Fibroblast of lung (primary cell): ENCODE results near the gene SIK2. TPM values are rescaled to one million over a fixed set of nuclear protein-coding genes. Genes with fewer than 3 reads are reported as not detected.

Experiments used
- DNase-seq, 2 donors: peaks; one replicate each; pipeline versions ENCODE4 v3.0.0 to v3.0.0-alpha.2; 2010; ENCODE audit warnings: low read depth in 2 of 2
- H2AFZ ChIP-seq: 2 replicates; pipeline ENCODE4 v1.5.1; 2012; ENCODE audit warnings: low read length, control low read depth, inconsistent platforms
- H3K27ac ChIP-seq: 2 replicates; pipeline ENCODE4 v1.5.1; 2011; ENCODE audit warnings: low read length, control low read depth; ENCODE audit not compliant: insufficient read depth
- H3K27me3 ChIP-seq: 2 replicates; pipeline ENCODE4 v1.5.1; 2011; ENCODE audit warnings: mild to moderate bottlenecking, low read length; ENCODE audit not compliant: control insufficient read depth, insufficient read depth
- H3K36me3 ChIP-seq: 2 replicates; pipeline ENCODE4 v1.5.1; 2011; ENCODE audit warnings: low read length; ENCODE audit not compliant: control insufficient read depth, insufficient read depth
- H3K4me1 ChIP-seq: 2 replicates; pipeline ENCODE4 v1.5.1; 2011; ENCODE audit warnings: low read length; ENCODE audit not compliant: control insufficient read depth, insufficient read depth; ENCODE audit errors: extremely low read depth
- H3K4me2 ChIP-seq: 2 replicates; pipeline ENCODE4 v1.5.1; 2011; ENCODE audit warnings: low read length, control low read depth; ENCODE audit not compliant: insufficient read depth; ENCODE audit errors: extremely low read depth
- H3K4me3 ChIP-seq, 4 experiments: fragments of 200-600 bp in 1 of 4; sonication (generic) in 1 of 4; replicated peaks in 1 of 4; 2 replicates each; pipeline ENCODE4 v1.5.1; 2011 to 2016; ENCODE audit warnings: low read length in 4 of 4, low read depth in 3 of 4, mild to moderate bottlenecking in 3 of 4, control low read depth in 2 of 4, inconsistent platforms in 1 of 4, mixed read lengths in 1 of 4; ENCODE audit not compliant: insufficient read depth in 1 of 4; ENCODE audit errors: control extremely low read depth in 1 of 4
- H3K79me2 ChIP-seq: 2 replicates; pipeline ENCODE4 v1.5.1; 2012; ENCODE audit warnings: mild to moderate bottlenecking, low read length, inconsistent platforms; ENCODE audit not compliant: control insufficient read depth, insufficient read depth
- H3K9ac ChIP-seq: 2 replicates; pipeline ENCODE4 v1.5.1; 2011; ENCODE audit warnings: mild to moderate bottlenecking, low read length, control low read depth; ENCODE audit not compliant: insufficient read depth
- H3K9me3 ChIP-seq: 2 replicates; pipeline ENCODE4 v1.5.1; 2012; ENCODE audit warnings: low read depth, low read length; ENCODE audit not compliant: control insufficient read depth, insufficient read depth
- H4K20me1 ChIP-seq: 2 replicates; pipeline ENCODE4 v1.5.1; 2011; ENCODE audit warnings: low read length; ENCODE audit not compliant: control insufficient read depth, insufficient read depth; ENCODE audit errors: extremely low read depth
- CTCF ChIP-seq, 2 donors: IDR thresholded peaks in 1 of 2; conservative IDR thresholded peaks in 1 of 2; 1 replicate in 1 of 2; 2 replicates in 1 of 2; pipeline ENCODE4 v1.5.1; 2011 to 2012; ENCODE audit warnings: low read length in 2 of 2, control low read depth in 1 of 2, inconsistent platforms in 1 of 2, low read depth in 1 of 2, mild to moderate bottlenecking in 1 of 2
- EZH2 ChIP-seq: IDR thresholded peaks from 2 replicates; pipeline ENCODE4 v1.5.1; 2012; ENCODE audit warnings: low read length, control low read depth, mild to moderate bottlenecking; ENCODE audit errors: missing control alignments
- polyA plus RNA-seq, 2 donors: library from polyadenylated mRNA; depleted of rRNA in 1 of 2; stranded (reverse) in 1 of 2; unstranded in 1 of 2; fragments of >200 nt; gene quantifications; 2 replicates each; pipeline ENCODE4 v1.2.1, GENCODE V29; 2011 to 2012; ENCODE audit warnings: missing spikeins in 1 of 2
- total RNA-seq: library from RNA; depleted of rRNA; stranded (reverse); fragments of >200 nt; gene quantifications from 2 replicates; pipeline ENCODE4 v1.2.1, GENCODE V29; 2014

SIK2 gene
- total and polyA plus RNA-seq, 2 donors (not counting 1 experiment from before 2014, with no cell fraction given): 16.3 to 19.3 TPM

- TF ChIP-seq EZH2 (no peak), CTCF (conservative IDR thresholded peaks at IDR 0.05 in 1 of 2, IDR thresholded peaks at IDR 0.05 in 1 of 2; ENCODE audit: low read depth in 1 of 2, low read length in 2 of 2) (no peak)
- Histone ChIP-seq H4K20me1 (no peaks in the 10 kb centered on the region), H3K27ac (no peak overlapping the region), H3K4me1 (peaks cover 6% of the 10 kb centered on the region), H3K4me2 (no peak overlapping the region), H3K27me3 (no peaks in the 10 kb centered on the region), H2AFZ (no peak overlapping the region), H3K4me3 (no peak overlapping the region), H3K9ac (no peak overlapping the region), H3K36me3 (peaks cover 16% of the 10 kb centered on the region), H3K9me3 (no peaks in the 10 kb centered on the region), H3K79me2 (peaks cover 16% of the 10 kb centered on the region)
- no peak for DNase-seq
Observed at GRCh38 chr11:111743700-111744099, 141.5 kb downstream of the SIK2 start.

- H3K4me1 ChIP-seq: peaks cover 6% of the 10 kb centered on the region
- no peaks in the 10 kb centered on the region for H3K27me3 ChIP-seq
- H3K36me3 ChIP-seq: peaks cover 14% of the 10 kb centered on the region
- H4K20me1 ChIP-seq: no peaks in the 10 kb centered on the region
- H2AFZ ChIP-seq: no peak overlapping the region
- no peaks in the 10 kb centered on the region for H3K9me3 ChIP-seq
- no peak for TF ChIP-seq CTCF (conservative IDR thresholded peaks at IDR 0.05 in 1 of 2, IDR thresholded peaks at IDR 0.05 in 1 of 2; ENCODE audit: low read depth in 1 of 2, low read length in 2 of 2)
- no peak for TF ChIP-seq EZH2
- peak overlapping the region; percentile 71 for H3K27ac ChIP-seq
- H3K4me3 ChIP-seq: peak overlapping the region in 2 of 4 experiments; percentile 4 to 15
- peak; percentile 67 to 79 for DNase-seq
- H3K79me2 ChIP-seq: peaks cover 16% of the 10 kb centered on the region
- H3K4me2 ChIP-seq: peak overlapping the region; percentile 26
- no peak overlapping the region for H3K9ac ChIP-seq
Observed at GRCh38 chr11:111745719-111746504, 143.7 kb downstream of the SIK2 start.

GRCh38 chr11:111748035-111748804 is 146.0 kb downstream of the SIK2 start:
- Histone ChIP-seq H2AFZ (no peak overlapping the region), H3K9ac (no peak overlapping the region), H3K27me3 (no peaks in the 10 kb centered on the region), H3K36me3 (peaks cover 12% of the 10 kb centered on the region), H3K79me2 (peaks cover 16% of the 10 kb centered on the region), H3K4me2 (no peak overlapping the region), H4K20me1 (no peaks in the 10 kb centered on the region), H3K4me1 (peaks cover 6% of the 10 kb centered on the region), H3K27ac (no peak overlapping the region), H3K4me3 (no peak overlapping the region), H3K9me3 (no peaks in the 10 kb centered on the region)
- no peak for TF ChIP-seq EZH2
- TF ChIP-seq CTCF (conservative IDR thresholded peaks at IDR 0.05 in 1 of 2, IDR thresholded peaks at IDR 0.05 in 1 of 2; ENCODE audit: low read depth in 1 of 2, low read length in 2 of 2): no peak
- DNase-seq: no peak
